IMR-90 (cell line): Measurements from ENCODE around the gene EDEM1. TPM values are rescaled to one million over a fixed set of nuclear protein-coding genes. Genes with fewer than 3 reads are reported as not detected.
A peak's percentile ranks its signal among the peaks of the same experiment; 100 is the strongest.

Source experiments
- ATAC-seq: fragments of 200-7000 bp; cut with Tn5 transposase; 2 replicates; pipeline ENCODE4 v1.9.1; 2020; ENCODE audit warnings: low read depth, mild to moderate bottlenecking, moderate library complexity
- BruUV-seq: library from RNA; stranded (reverse); fragments of 400-500 nt; replicated peaks from 2 replicates; lab custom pipeline; 2021; lab: Mats Ljungman, UMichigan
- CTCF ChIA-PET: fragments of 300-600 bp; formaldehyde crosslinking; extraction: SDS; loops from one replicate; lab custom pipeline; 2021; ENCODE audit warnings: antibody characterized with exemption; lab: Yijun Ruan, JAX
- POLR2A ChIA-PET: fragments of 300-600 bp; sonication (Branson Sonifier 250); formaldehyde crosslinking; loops from one replicate; lab custom pipeline; 2022; ENCODE audit warnings: antibody characterized with exemption; ENCODE audit not compliant: unreplicated experiment; lab: Charles Lee
- DNase-seq: peaks from one replicate; pipeline ENCODE4 v3.0.0; 2013
- H2AFZ ChIP-seq: replicated peaks from 2 replicates; pipeline ENCODE3; 2013; ENCODE audit warnings: low read length, mild to moderate bottlenecking; ENCODE audit not compliant: poor library complexity
- H2AK5ac ChIP-seq: 2 replicates; pipeline ENCODE4 v1.6.1; 2013; ENCODE audit warnings: low read depth, low read length, inconsistent platforms
- H2AK9ac ChIP-seq: replicated peaks from 2 replicates; pipeline ENCODE3; 2013; ENCODE audit warnings: mild to moderate bottlenecking, low read depth, low read length, moderate library complexity; ENCODE audit not compliant: poor library complexity
- H2BK120ac ChIP-seq: 2 replicates; pipeline ENCODE4 v1.6.1; 2013; ENCODE audit warnings: low read depth, low read length, inconsistent platforms
- H2BK15ac ChIP-seq: 3 replicates; pipeline ENCODE4 v1.6.1; 2013; ENCODE audit warnings: low read depth, low read length, inconsistent platforms
- H2BK20ac ChIP-seq: 2 replicates; pipeline ENCODE4 v1.6.1; 2013; ENCODE audit warnings: low read depth, mild to moderate bottlenecking, inconsistent platforms, low read length, moderate library complexity
- H2BK5ac ChIP-seq: 2 replicates; pipeline ENCODE4 v1.6.1; 2013; ENCODE audit warnings: mild to moderate bottlenecking, low read depth, low read length, inconsistent platforms; ENCODE audit not compliant: poor library complexity, severe bottlenecking
- H3K14ac ChIP-seq: replicated peaks from 2 replicates; pipeline ENCODE4 v1.6.1; 2013; ENCODE audit warnings: low read depth, low read length, inconsistent platforms
- H3K18ac ChIP-seq: 2 replicates; pipeline ENCODE4 v1.6.1; 2013; ENCODE audit warnings: low read depth, low read length, control low read depth
- H3K23ac ChIP-seq: 2 replicates; pipeline ENCODE4 v1.6.1; 2013; ENCODE audit warnings: low read depth, low read length, inconsistent platforms
- H3K27ac ChIP-seq: 2 replicates; pipeline ENCODE4 v1.5.1; 2013; ENCODE audit warnings: mild to moderate bottlenecking, control low read depth, low read length; ENCODE audit not compliant: insufficient read depth
- H3K27me3 ChIP-seq: 2 replicates; pipeline ENCODE4 v1.6.1; 2013; ENCODE audit warnings: low read length; ENCODE audit not compliant: control insufficient read depth, insufficient read depth
- H3K36me3 ChIP-seq: 2 replicates; pipeline ENCODE4 v1.6.1; 2013; ENCODE audit warnings: low read length, mixed read lengths; ENCODE audit not compliant: control insufficient read depth, insufficient read depth
- H3K4ac ChIP-seq: 2 replicates; pipeline ENCODE4 v1.6.1; 2013; ENCODE audit warnings: low read depth, low read length, inconsistent platforms
- H3K4me1 ChIP-seq: 2 replicates; pipeline ENCODE4 v1.6.1; 2013; ENCODE audit warnings: low read length, mixed read lengths; ENCODE audit not compliant: control insufficient read depth, insufficient read depth
- H3K4me2 ChIP-seq: 2 replicates; pipeline ENCODE4 v1.6.1; 2013; ENCODE audit warnings: low read depth, mild to moderate bottlenecking, control low read depth, low read length, moderate library complexity
- H3K4me3 ChIP-seq: 2 replicates; pipeline ENCODE4 v1.5.1; 2013; ENCODE audit warnings: low read depth, mild to moderate bottlenecking, control low read depth, low read length, moderate library complexity; ENCODE audit not compliant: insufficient read depth
- H3K56ac ChIP-seq: 2 replicates; pipeline ENCODE4 v1.6.1; 2013; ENCODE audit warnings: low read length, inconsistent platforms; ENCODE audit not compliant: insufficient read depth; ENCODE audit errors: extremely low read depth
- H3K79me1 ChIP-seq, 2 experiments: 2 replicates each; pipeline ENCODE4 v1.6.1; 2013; ENCODE audit warnings: low read length in 2 of 2, inconsistent platforms in 1 of 2, low read depth in 1 of 2
- H3K9ac ChIP-seq: 2 replicates; pipeline ENCODE4 v1.6.1; 2013; ENCODE audit warnings: low read depth, low read length, control low read depth
- H3K9me1 ChIP-seq: 2 replicates; pipeline ENCODE4 v1.6.1; 2013; ENCODE audit warnings: low read length, inconsistent platforms; ENCODE audit not compliant: insufficient read depth
- H3K9me3 ChIP-seq: 2 replicates; pipeline ENCODE4 v1.6.1; 2013; ENCODE audit warnings: low read length; ENCODE audit not compliant: control insufficient read depth, insufficient read depth
- H4K20me1 ChIP-seq: 2 replicates; pipeline ENCODE4 v1.6.1; 2013; ENCODE audit warnings: low read length, inconsistent platforms; ENCODE audit not compliant: insufficient read depth
- H4K5ac ChIP-seq: 2 replicates; pipeline ENCODE4 v1.6.1; 2013; ENCODE audit warnings: mild to moderate bottlenecking, low read depth, low read length, control low read depth
- H4K8ac ChIP-seq, 2 experiments: 2 replicates each; pipeline ENCODE4 v1.6.1; 2013; ENCODE audit warnings: low read depth in 2 of 2, low read length in 2 of 2, control low read depth in 1 of 2, inconsistent platforms in 1 of 2
- H4K91ac ChIP-seq: 2 replicates; pipeline ENCODE4 v1.6.1; 2013; ENCODE audit warnings: low read depth, low read length, inconsistent platforms; ENCODE audit not compliant: insufficient read depth
- CEBPB ChIP-seq: IDR thresholded peaks from 2 replicates; pipeline ENCODE4 v1.6.1; 2012; ENCODE audit warnings: low read depth, low read length, improper control_type of control experiment
- WGBS, 2 experiments: methylation state at CpG; one replicate each; pipeline versions ENCODE4 v1.1.5 to v1.1.7; 2013; ENCODE audit warnings: missing lambda C conversion rate in 2 of 2; ENCODE audit not compliant: insufficient read length in 1 of 2; ENCODE audit errors: extremely low coverage in 2 of 2; 5-methylcytosine and 5-hydroxymethylcytosine counted together
- dilution Hi-C: fragments of 300-500 bp; cut with HindIII; formaldehyde crosslinking; loops from one replicate; pipeline ENCODE4 v1.14.3; 2018; ENCODE audit warnings: low sequenced_read_pairs; ENCODE audit not compliant: unreplicated experiment
- in situ Hi-C: fragments of 300-500 bp; cut with MboI; formaldehyde crosslinking; loops from 3 replicates; pipeline ENCODE4 v1.14.3; 2019; ENCODE audit warnings: low sequenced_read_pairs, inconsistent platforms, mixed read lengths
- intact Hi-C: fragments of 100-400 bp; cut with micrococcal nuclease; formaldehyde crosslinking; loops from 2 replicates; pipeline ENCODE4 v1.10.0; 2022
- polyA plus RNA-seq, 3 experiments: library from polyadenylated mRNA; depleted of rRNA; stranded (reverse); fragments of >200 nt; gene quantifications; 2 replicates each; pipeline ENCODE4 v1.2.3, GENCODE V29; 2012; ENCODE audit warnings: low replicate concordance in 1 of 3
- total RNA-seq: library from RNA; depleted of rRNA; stranded (reverse); fragments of >200 nt; gene quantifications from 2 replicates; pipeline ENCODE4 v1.2.3, GENCODE V29; 2012
- TF ChIP-seq, protein P1 (sequence below): conservative IDR thresholded peaks from 2 replicates; pipeline ENCODE4 v1.5.1; 2012; ENCODE audit warnings: mild to moderate bottlenecking, low read depth, low read length, improper control_type of control experiment

EDEM1 gene
- total and polyA plus RNA-seq, 2 of the 4 experiments (the other 2 are of a cell fraction): 23.5 to 27.0 TPM

DNA sequence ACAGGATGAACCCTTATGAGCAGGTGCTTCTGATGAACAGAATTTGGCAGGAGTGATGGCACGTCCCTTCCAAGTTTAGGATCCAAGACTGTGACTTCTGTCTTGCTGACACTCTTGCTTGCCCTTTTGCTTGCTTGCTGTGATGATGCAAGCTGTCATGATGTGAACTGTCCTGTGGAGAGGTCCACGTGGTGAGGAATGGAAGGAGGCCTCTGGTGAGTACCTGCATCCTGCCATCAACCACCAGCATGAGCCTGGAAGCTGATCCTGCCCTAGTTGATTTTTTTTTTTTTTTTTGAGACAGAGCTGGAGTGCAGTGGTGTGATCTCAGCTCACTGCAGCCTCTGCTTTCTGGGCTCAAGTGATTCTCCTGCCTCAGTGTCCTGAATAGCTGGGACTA is 45.5 kb downstream of the EDEM1 start:
- WGBS, 2 experiments: no CpG with 5 or more reads among the region's 2 CpGs
- intact Hi-C loops (no loop called here), in situ Hi-C loops (no loop called here), dilution Hi-C loops (no loop called here)
- ChIA-PET POLR2A (no interaction called here), CTCF (no interaction called here)
- Histone ChIP-seq H3K14ac (no peak overlapping the region), H3K4me2 (no peak overlapping the region), H2BK120ac (no peak overlapping the region), H2AK9ac (no peak overlapping the region), H2BK5ac (no peak overlapping the region), H3K9ac (no peak overlapping the region), H3K56ac (no peak overlapping the region), H3K36me3 (no peaks in the 10 kb centered on the region), H3K9me3 (no peaks in the 10 kb centered on the region), H4K20me1 (no peaks in the 10 kb centered on the region), H3K27ac (no peak overlapping the region), H3K27me3 (peaks cover 2% of the 10 kb centered on the region; the same call in 1 of the 2 replicates), H3K9me1 (no peaks in the 10 kb centered on the region), H2AFZ (peak overlapping the region; percentile 41), H3K4me1 (no peaks in the 10 kb centered on the region), H3K18ac (no peak overlapping the region), H3K79me1 (no peaks in the 10 kb centered on the region), H3K4me3 (no peak overlapping the region), H4K8ac (no peak overlapping the region), H3K23ac (no peak overlapping the region), H4K5ac (no peak overlapping the region), H3K4ac (no peak overlapping the region), H2BK20ac (no peak overlapping the region), H2AK5ac (no peak overlapping the region), H2BK15ac (no peak overlapping the region), H4K91ac (no peak overlapping the region)
- ATAC-seq (no peak), DNase-seq (no peak)
- TF ChIP-seq CEBPB: no peak
- TF ChIP-seq, protein P1, sequence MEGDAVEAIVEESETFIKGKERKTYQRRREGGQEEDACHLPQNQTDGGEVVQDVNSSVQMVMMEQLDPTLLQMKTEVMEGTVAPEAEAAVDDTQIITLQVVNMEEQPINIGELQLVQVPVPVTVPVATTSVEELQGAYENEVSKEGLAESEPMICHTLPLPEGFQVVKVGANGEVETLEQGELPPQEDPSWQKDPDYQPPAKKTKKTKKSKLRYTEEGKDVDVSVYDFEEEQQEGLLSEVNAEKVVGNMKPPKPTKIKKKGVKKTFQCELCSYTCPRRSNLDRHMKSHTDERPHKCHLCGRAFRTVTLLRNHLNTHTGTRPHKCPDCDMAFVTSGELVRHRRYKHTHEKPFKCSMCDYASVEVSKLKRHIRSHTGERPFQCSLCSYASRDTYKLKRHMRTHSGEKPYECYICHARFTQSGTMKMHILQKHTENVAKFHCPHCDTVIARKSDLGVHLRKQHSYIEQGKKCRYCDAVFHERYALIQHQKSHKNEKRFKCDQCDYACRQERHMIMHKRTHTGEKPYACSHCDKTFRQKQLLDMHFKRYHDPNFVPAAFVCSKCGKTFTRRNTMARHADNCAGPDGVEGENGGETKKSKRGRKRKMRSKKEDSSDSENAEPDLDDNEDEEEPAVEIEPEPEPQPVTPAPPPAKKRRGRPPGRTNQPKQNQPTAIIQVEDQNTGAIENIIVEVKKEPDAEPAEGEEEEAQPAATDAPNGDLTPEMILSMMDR: no peak
- no TSS peak for BruUV-seq
